ENCODE data around the gene BAZ2B. TPM values are rescaled to one million over a fixed set of nuclear protein-coding genes. Genes with fewer than 3 reads are reported as not detected.
"Not testable (repeated sequence)": the region's sequence is repeated elsewhere in the genome, so short reads cannot be mapped to it uniquely, and the experiment has no call there.

Gene BAZ2B
- total RNA-seq, 1 donor from 2014 or later = 76.2 TPM

- no peaks in the 10 kb centered on the region for H3K9me3 ChIP-seq (ENCODE audit: control insufficient read depth in 3 of 3, low read length in 3 of 3)
- no peak overlapping the region for H3K9ac ChIP-seq (ENCODE audit: low read depth in 1 of 3, low read length in 3 of 3)
- H3K36me3 ChIP-seq (ENCODE audit: control insufficient read depth in 3 of 3, insufficient read depth in 3 of 3, low read length in 3 of 3) = peaks cover 9 to 43% (median 37%) of the 10 kb centered on the region in 3 donors
- no peaks in the 10 kb centered on the region for H3K27me3 ChIP-seq (ENCODE audit: control insufficient read depth in 3 of 3, insufficient read depth in 3 of 3, low read length in 3 of 3)
- H3K4me1 ChIP-seq (ENCODE audit: control insufficient read depth in 3 of 3, insufficient read depth in 3 of 3, low read length in 3 of 3) = no peaks in the 10 kb centered on the region
- H3K4me3 ChIP-seq (ENCODE audit: low read length in 3 of 3) = no peak overlapping the region
- no peak overlapping the region for H3K27ac ChIP-seq (ENCODE audit: low read depth, low read length)
Observed at GRCh38 chr2:159371506-159371905, 244.8 kb downstream of the BAZ2B start.

GRCh38 chr2:159366538-159366937, 249.8 kb downstream of the BAZ2B start:
- no peak overlapping the region for H3K4me3 ChIP-seq (ENCODE audit: low read length in 3 of 3)
- no peaks in the 10 kb centered on the region for H3K27me3 ChIP-seq (ENCODE audit: control insufficient read depth in 3 of 3, insufficient read depth in 3 of 3, low read length in 3 of 3)
- no peak overlapping the region for H3K9ac ChIP-seq (ENCODE audit: low read depth in 1 of 3, low read length in 3 of 3)
- no peaks in the 10 kb centered on the region for H3K9me3 ChIP-seq (ENCODE audit: control insufficient read depth in 3 of 3, low read length in 3 of 3)
- H3K4me1 ChIP-seq (ENCODE audit: control insufficient read depth in 3 of 3, insufficient read depth in 3 of 3, low read length in 3 of 3) = no peaks in the 10 kb centered on the region
- no peak overlapping the region for H3K27ac ChIP-seq (ENCODE audit: low read depth, low read length)
- H3K36me3 ChIP-seq (ENCODE audit: control insufficient read depth in 3 of 3, insufficient read depth in 3 of 3, low read length in 3 of 3) = peaks cover 14 to 54% (median 44%) of the 10 kb centered on the region in 3 donors

- H3K4me3 ChIP-seq (ENCODE audit: low read length in 3 of 3) = no peak overlapping the region
- no peaks in the 10 kb centered on the region for H3K9me3 ChIP-seq (ENCODE audit: control insufficient read depth in 3 of 3, low read length in 3 of 3)
- no peak overlapping the region for H3K9ac ChIP-seq (ENCODE audit: low read depth in 1 of 3, low read length in 3 of 3)
- no peak overlapping the region for H3K27ac ChIP-seq (ENCODE audit: low read depth, low read length)
- H3K27me3 ChIP-seq (ENCODE audit: control insufficient read depth in 3 of 3, insufficient read depth in 3 of 3, low read length in 3 of 3) = no peaks in the 10 kb centered on the region
- peaks cover 10 to 35% (median 27%) of the 10 kb centered on the region in 3 donors for H3K36me3 ChIP-seq (ENCODE audit: control insufficient read depth in 3 of 3, insufficient read depth in 3 of 3, low read length in 3 of 3)
- H3K4me1 ChIP-seq (ENCODE audit: control insufficient read depth in 3 of 3, insufficient read depth in 3 of 3, low read length in 3 of 3) = no peaks in the 10 kb centered on the region
Observed at GRCh38 chr2:159362816-159363251, 253.5 kb downstream of the BAZ2B start.

GRCh38 chr2:159362094-159362493, 254.3 kb downstream of the BAZ2B start:
- Histone ChIP-seq H3K9me3 (ENCODE audit: control insufficient read depth in 3 of 3, low read length in 3 of 3) (no peaks in the 10 kb centered on the region), H3K9ac (ENCODE audit: low read depth in 1 of 3, low read length in 3 of 3) (no peak overlapping the region), H3K27ac (ENCODE audit: low read depth, low read length) (no peak overlapping the region), H3K4me1 (ENCODE audit: control insufficient read depth in 3 of 3, insufficient read depth in 3 of 3, low read length in 3 of 3) (no peaks in the 10 kb centered on the region), H3K4me3 (ENCODE audit: low read length in 3 of 3) (no peak overlapping the region), H3K36me3 (ENCODE audit: control insufficient read depth in 3 of 3, insufficient read depth in 3 of 3, low read length in 3 of 3) (peaks cover 9 to 34% (median 26%) of the 10 kb centered on the region in 3 donors), H3K27me3 (ENCODE audit: control insufficient read depth in 3 of 3, insufficient read depth in 3 of 3, low read length in 3 of 3) (no peaks in the 10 kb centered on the region)

GRCh38 chr2:159361603-159362002, 254.7 kb downstream of the BAZ2B start:
- H3K4me3 ChIP-seq (ENCODE audit: low read length in 3 of 3); H3K9ac ChIP-seq (ENCODE audit: low read depth in 1 of 3, low read length in 3 of 3); H3K27me3 ChIP-seq (ENCODE audit: control insufficient read depth in 3 of 3, insufficient read depth in 3 of 3, low read length in 3 of 3); H3K4me1 ChIP-seq (ENCODE audit: control insufficient read depth in 3 of 3, insufficient read depth in 3 of 3, low read length in 3 of 3); H3K27ac ChIP-seq (ENCODE audit: low read depth, low read length); H3K9me3 ChIP-seq (ENCODE audit: control insufficient read depth in 3 of 3, low read length in 3 of 3): not testable (repeated sequence)
- peaks cover 9 to 34% (median 24%) of the 10 kb centered on the region in 3 donors for H3K36me3 ChIP-seq (ENCODE audit: control insufficient read depth in 3 of 3, insufficient read depth in 3 of 3, low read length in 3 of 3)

- Histone ChIP-seq H3K9ac (ENCODE audit: low read depth in 1 of 3, low read length in 3 of 3) (no peak overlapping the region), H3K27ac (ENCODE audit: low read depth, low read length) (no peak overlapping the region), H3K4me3 (ENCODE audit: low read length in 3 of 3) (no peak overlapping the region), H3K36me3 (ENCODE audit: control insufficient read depth in 3 of 3, insufficient read depth in 3 of 3, low read length in 3 of 3) (peaks cover 0 to 6% (median 0%) of the 10 kb centered on the region in 3 donors), H3K4me1 (ENCODE audit: control insufficient read depth in 3 of 3, insufficient read depth in 3 of 3, low read length in 3 of 3) (no peaks in the 10 kb centered on the region), H3K27me3 (ENCODE audit: control insufficient read depth in 3 of 3, insufficient read depth in 3 of 3, low read length in 3 of 3) (no peaks in the 10 kb centered on the region), H3K9me3 (ENCODE audit: control insufficient read depth in 3 of 3, low read length in 3 of 3) (no peaks in the 10 kb centered on the region)
Observed at GRCh38 chr2:159356053-159356554, 260.2 kb downstream of the BAZ2B start.

- Histone ChIP-seq H3K9me3 (ENCODE audit: control insufficient read depth in 3 of 3, low read length in 3 of 3) (no peaks in the 10 kb centered on the region), H3K27ac (ENCODE audit: low read depth, low read length) (no peak overlapping the region), H3K27me3 (ENCODE audit: control insufficient read depth in 3 of 3, insufficient read depth in 3 of 3, low read length in 3 of 3) (no peaks in the 10 kb centered on the region), H3K4me1 (ENCODE audit: control insufficient read depth in 3 of 3, insufficient read depth in 3 of 3, low read length in 3 of 3) (no peaks in the 10 kb centered on the region), H3K4me3 (ENCODE audit: low read length in 3 of 3) (no peak overlapping the region), H3K9ac (ENCODE audit: low read depth in 1 of 3, low read length in 3 of 3) (no peak overlapping the region), H3K36me3 (ENCODE audit: control insufficient read depth in 3 of 3, insufficient read depth in 3 of 3, low read length in 3 of 3) (peaks cover 15 to 24% (median 16%) of the 10 kb centered on the region in 3 donors)
Observed at GRCh38 chr2:159351977-159352376, 264.4 kb downstream of the BAZ2B start.

- H3K4me1 ChIP-seq (ENCODE audit: control insufficient read depth in 3 of 3, insufficient read depth in 3 of 3, low read length in 3 of 3) = no peaks in the 10 kb centered on the region
- no peak overlapping the region for H3K27ac ChIP-seq (ENCODE audit: low read depth, low read length)
- H3K9me3 ChIP-seq (ENCODE audit: control insufficient read depth in 3 of 3, low read length in 3 of 3) = no peaks in the 10 kb centered on the region
- peaks cover 17 to 18% (median 18%) of the 10 kb centered on the region in 3 donors for H3K36me3 ChIP-seq (ENCODE audit: control insufficient read depth in 3 of 3, insufficient read depth in 3 of 3, low read length in 3 of 3)
- no peaks in the 10 kb centered on the region for H3K27me3 ChIP-seq (ENCODE audit: control insufficient read depth in 3 of 3, insufficient read depth in 3 of 3, low read length in 3 of 3)
- H3K4me3 ChIP-seq (ENCODE audit: low read length in 3 of 3) = no peak overlapping the region
- H3K9ac ChIP-seq (ENCODE audit: low read depth in 1 of 3, low read length in 3 of 3) = no peak overlapping the region
Observed at GRCh38 chr2:159349674-159350299, 266.6 kb downstream of the BAZ2B start.

GRCh38 chr2:159326569-159327255, 289.6 kb downstream of the BAZ2B start:
- no peaks in the 10 kb centered on the region for H3K27me3 ChIP-seq (ENCODE audit: control insufficient read depth in 3 of 3, insufficient read depth in 3 of 3, low read length in 3 of 3)
- H3K4me3 ChIP-seq (ENCODE audit: low read length in 3 of 3) = no peak overlapping the region
- no peak overlapping the region for H3K27ac ChIP-seq (ENCODE audit: low read depth, low read length)
- peaks cover 2 to 35% (median 9%) of the 10 kb centered on the region in 3 donors for H3K36me3 ChIP-seq (ENCODE audit: control insufficient read depth in 3 of 3, insufficient read depth in 3 of 3, low read length in 3 of 3)
- no peaks in the 10 kb centered on the region for H3K9me3 ChIP-seq (ENCODE audit: control insufficient read depth in 3 of 3, low read length in 3 of 3)
- H3K4me1 ChIP-seq (ENCODE audit: control insufficient read depth in 3 of 3, insufficient read depth in 3 of 3, low read length in 3 of 3) = no peaks in the 10 kb centered on the region
- H3K9ac ChIP-seq (ENCODE audit: low read depth in 1 of 3, low read length in 3 of 3) = no peak overlapping the region

GRCh38 chr2:159322419-159322818, 293.9 kb downstream of the BAZ2B start:
- Histone ChIP-seq H3K4me3 (ENCODE audit: low read length in 3 of 3) (no peak overlapping the region), H3K36me3 (ENCODE audit: control insufficient read depth in 3 of 3, insufficient read depth in 3 of 3, low read length in 3 of 3) (peaks cover 0 to 32% (median 12%) of the 10 kb centered on the region in 3 donors), H3K9me3 (ENCODE audit: control insufficient read depth in 3 of 3, low read length in 3 of 3) (no peaks in the 10 kb centered on the region), H3K9ac (ENCODE audit: low read depth in 1 of 3, low read length in 3 of 3) (no peak overlapping the region), H3K27ac (ENCODE audit: low read depth, low read length) (no peak overlapping the region), H3K4me1 (ENCODE audit: control insufficient read depth in 3 of 3, insufficient read depth in 3 of 3, low read length in 3 of 3) (no peaks in the 10 kb centered on the region), H3K27me3 (ENCODE audit: control insufficient read depth in 3 of 3, insufficient read depth in 3 of 3, low read length in 3 of 3) (no peaks in the 10 kb centered on the region)
